ENCODE results near the gene ALDH16A1. TPM values are rescaled to one million over a fixed set of nuclear protein-coding genes. Genes with fewer than 3 reads are reported as not detected.

Gene ALDH16A1
- total RNA-seq, 1 donor from 2014 or later: 51.9 TPM

DNA sequence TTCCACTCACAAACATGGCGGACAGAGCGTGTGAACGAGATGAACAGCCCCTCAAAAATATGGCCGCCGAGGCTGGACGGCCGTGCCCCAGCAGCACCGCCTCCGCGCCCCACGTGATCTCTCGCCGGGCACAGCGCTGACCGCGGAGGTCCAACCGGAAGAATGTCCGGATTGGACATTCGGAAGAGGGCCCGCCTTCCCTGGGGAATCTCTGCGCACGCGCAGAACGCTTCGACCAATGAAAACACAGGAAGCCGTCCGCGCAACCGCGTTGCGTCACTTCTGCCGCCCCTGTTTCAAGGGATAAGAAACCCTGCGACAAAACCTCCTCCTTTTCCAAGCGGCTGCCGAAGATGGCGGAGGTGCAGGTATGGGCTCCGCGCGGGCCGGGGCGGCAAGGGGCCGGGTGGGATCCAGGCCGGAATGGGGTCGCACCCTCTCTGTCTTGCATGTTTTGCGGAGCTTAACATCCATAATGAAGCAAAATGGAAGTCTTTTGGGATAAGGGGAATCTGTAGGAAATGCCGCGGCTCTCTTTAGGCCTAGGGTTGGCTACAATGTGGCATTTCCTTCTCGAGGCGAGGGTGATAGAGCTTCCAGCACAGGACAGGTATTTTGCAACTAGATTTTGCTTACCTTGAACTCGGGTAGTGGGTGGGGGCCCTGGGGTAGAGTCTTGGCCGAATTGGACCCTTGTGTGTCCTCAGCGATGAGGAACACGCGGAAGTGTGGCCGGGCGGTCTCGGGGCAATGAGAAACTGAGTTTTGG lies 34.4 kb downstream of the ALDH16A1 start, which contains the start of gene RPL13A:
Gene RPL13A, plus strand, starts transcription at position 332 of the 769 bp plus-strand sequence. Its CDS starts 22 bp downstream, at position 354.
- peak; percentile 100 for DNase-seq (ENCODE audit: low read depth, low spot score)
- H3K4me1 Mint-ChIP-seq: peaks cover 33% of the 10 kb centered on the region
- no peaks in the 10 kb centered on the region for H3K9me3 Mint-ChIP-seq
- peak within 1 kb of the TSS; percentile 98 for H3K27ac Mint-ChIP-seq (ENCODE audit: unreplicated experiment)
- TF ChIP-seq, protein P1, sequence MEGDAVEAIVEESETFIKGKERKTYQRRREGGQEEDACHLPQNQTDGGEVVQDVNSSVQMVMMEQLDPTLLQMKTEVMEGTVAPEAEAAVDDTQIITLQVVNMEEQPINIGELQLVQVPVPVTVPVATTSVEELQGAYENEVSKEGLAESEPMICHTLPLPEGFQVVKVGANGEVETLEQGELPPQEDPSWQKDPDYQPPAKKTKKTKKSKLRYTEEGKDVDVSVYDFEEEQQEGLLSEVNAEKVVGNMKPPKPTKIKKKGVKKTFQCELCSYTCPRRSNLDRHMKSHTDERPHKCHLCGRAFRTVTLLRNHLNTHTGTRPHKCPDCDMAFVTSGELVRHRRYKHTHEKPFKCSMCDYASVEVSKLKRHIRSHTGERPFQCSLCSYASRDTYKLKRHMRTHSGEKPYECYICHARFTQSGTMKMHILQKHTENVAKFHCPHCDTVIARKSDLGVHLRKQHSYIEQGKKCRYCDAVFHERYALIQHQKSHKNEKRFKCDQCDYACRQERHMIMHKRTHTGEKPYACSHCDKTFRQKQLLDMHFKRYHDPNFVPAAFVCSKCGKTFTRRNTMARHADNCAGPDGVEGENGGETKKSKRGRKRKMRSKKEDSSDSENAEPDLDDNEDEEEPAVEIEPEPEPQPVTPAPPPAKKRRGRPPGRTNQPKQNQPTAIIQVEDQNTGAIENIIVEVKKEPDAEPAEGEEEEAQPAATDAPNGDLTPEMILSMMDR (conservative IDR thresholded peaks at IDR 0.05): no peak
- peaks cover 42% of the 10 kb centered on the region for H3K36me3 Mint-ChIP-seq (ENCODE audit: low read depth)
- H3K4me3 Mint-ChIP-seq: peak within 1 kb of the TSS; percentile 98
- H3K27me3 Mint-ChIP-seq (ENCODE audit: low read depth): peaks cover 14% of the 10 kb centered on the region

GRCh38 chr19:49488046-49488862 lies 35.2 kb downstream of the ALDH16A1 start:
- Mint-ChIP-seq H3K4me3 (peak overlapping the region; percentile 98), H3K4me1 (peaks cover 40% of the 10 kb centered on the region), H3K36me3 (ENCODE audit: low read depth) (peaks cover 48% of the 10 kb centered on the region), H3K27ac (ENCODE audit: unreplicated experiment) (peak overlapping the region; percentile 98), H3K27me3 (ENCODE audit: low read depth) (peaks cover 18% of the 10 kb centered on the region), H3K9me3 (no peaks in the 10 kb centered on the region)
- TF ChIP-seq, protein P1 (conservative IDR thresholded peaks at IDR 0.05): no peak
- no peak for DNase-seq (ENCODE audit: low read depth, low spot score)

GRCh38 chr19:49488863-49489537 lies 36.0 kb downstream of the ALDH16A1 start:
- peaks cover 18% of the 10 kb centered on the region for H3K27me3 Mint-ChIP-seq (ENCODE audit: low read depth)

GRCh38 chr19:49489601-49490167 lies 36.7 kb downstream of the ALDH16A1 start:
- Mint-ChIP-seq H3K4me1 (peaks cover 40% of the 10 kb centered on the region), H3K27me3 (ENCODE audit: low read depth) (peaks cover 18% of the 10 kb centered on the region), H3K27ac (ENCODE audit: unreplicated experiment) (peak overlapping the region; percentile 62), H3K36me3 (ENCODE audit: low read depth) (peaks cover 48% of the 10 kb centered on the region), H3K4me3 (peak overlapping the region; percentile 98), H3K9me3 (no peaks in the 10 kb centered on the region)
- TF ChIP-seq, protein P1 (conservative IDR thresholded peaks at IDR 0.05): no peak
- no peak for DNase-seq (ENCODE audit: low read depth, low spot score)

More at GRCh38 chr19:49488863-49489537, 36.0 kb downstream of the ALDH16A1 start:
- H3K4me1 Mint-ChIP-seq: peaks cover 40% of the 10 kb centered on the region
- H3K36me3 Mint-ChIP-seq (ENCODE audit: low read depth): peaks cover 48% of the 10 kb centered on the region
- no peak for DNase-seq (ENCODE audit: low read depth, low spot score)
- peak overlapping the region; percentile 98 for H3K27ac Mint-ChIP-seq (ENCODE audit: unreplicated experiment)
- H3K9me3 Mint-ChIP-seq: no peaks in the 10 kb centered on the region
- H3K4me3 Mint-ChIP-seq: peak overlapping the region; percentile 98
- TF ChIP-seq, protein P1 (conservative IDR thresholded peaks at IDR 0.05): no peak

Measured in neural crest cell (in vitro differentiated cells).